Stimulated activated CD4-positive, alpha-beta T cell treated with anti-CD3 and anti-CD28 coated beads, Interleukin-1b, Interleukin-23, amount 100 ng/mL, for 48 hours (primary cell): ENCODE measurements around the gene ATP13A5.

Source experiments
- DNase-seq: peaks from one replicate; pipeline ENCODE4 v3.0.0-alpha.2; 2020

The ATP13A5 gene

DNA sequence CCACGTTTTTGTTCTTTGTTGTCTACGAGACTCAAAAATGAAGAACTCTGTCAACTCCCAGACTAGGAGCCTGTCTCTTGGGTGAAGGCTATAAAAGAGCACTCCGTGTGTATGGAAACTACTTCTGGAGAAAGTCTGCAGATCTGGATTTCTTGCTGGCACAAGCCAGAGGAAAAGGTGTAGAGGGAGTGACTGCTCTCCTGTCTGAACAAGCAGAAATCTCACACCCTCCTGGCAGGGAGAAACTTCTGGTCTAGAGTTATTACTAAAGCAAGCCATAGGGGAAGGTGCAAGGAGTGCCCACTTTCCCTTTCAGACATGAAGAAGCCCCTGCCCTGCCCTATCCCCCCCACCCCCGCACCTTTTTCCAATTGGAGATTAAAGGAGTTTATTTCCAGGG, 128.1 kb downstream of the ATP13A5 start:
- DNase-seq: no peak

DNA sequence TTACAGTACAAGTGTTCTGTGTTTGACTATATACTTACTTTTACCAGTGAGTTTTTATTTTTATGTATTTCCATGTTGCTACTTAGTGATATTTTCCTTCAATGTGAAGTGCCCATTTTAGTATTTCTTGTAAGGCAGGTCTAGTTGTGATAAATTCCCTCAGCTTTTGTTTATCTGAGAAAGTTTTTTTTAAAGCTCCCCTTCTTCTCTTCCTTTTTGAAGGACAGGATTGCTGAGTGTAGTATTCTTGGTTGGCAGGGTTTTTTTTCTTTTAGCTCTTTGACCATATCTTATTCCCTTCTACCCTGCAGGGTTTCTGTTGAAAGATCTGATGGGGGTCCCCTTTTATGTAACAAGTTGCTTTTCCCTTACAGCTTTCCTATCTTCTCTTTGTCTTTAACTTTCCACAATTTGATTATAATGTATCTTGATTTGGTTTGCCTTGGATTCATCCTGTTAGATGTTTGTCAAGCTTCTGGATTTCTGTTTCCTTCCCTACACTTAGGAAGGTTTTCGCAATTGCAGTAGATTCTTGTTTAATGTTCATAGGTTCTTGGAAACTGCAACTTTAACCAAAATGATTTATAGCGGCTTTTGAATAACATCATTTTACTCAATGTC, 129.6 kb downstream of the ATP13A5 start:
- no peak for DNase-seq

- no peak for DNase-seq
These were observed 135.0 kb downstream of the ATP13A5 start for GRCh38 chr3:193243571-193243970.

DNA sequence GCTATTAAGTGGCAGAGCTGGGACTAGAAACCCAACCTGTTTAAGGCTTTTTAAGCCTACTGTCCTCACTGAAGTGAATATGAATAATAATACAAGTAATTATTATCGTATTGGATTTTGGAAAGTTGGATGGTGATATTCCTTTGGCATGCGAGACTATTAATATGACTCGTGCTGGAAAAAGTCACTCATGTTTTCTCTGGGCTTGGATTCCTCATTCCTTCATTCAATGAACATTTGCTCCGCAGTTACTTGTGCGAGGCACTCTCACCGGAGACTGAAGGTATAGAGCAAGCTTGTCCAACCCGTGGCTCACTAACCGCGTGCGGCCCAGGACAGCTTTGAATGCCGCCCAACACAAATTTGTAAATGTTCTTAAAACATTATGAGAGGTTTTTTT, 136.8 kb downstream of the ATP13A5 start:
- DNase-seq: no peak

- DNase-seq: peak; percentile 17
These were observed 137.5 kb downstream of the ATP13A5 start, which contains the start of gene PLAAT1 for GRCh38 chr3:193240850-193241706. TSS of gene PLAAT1 (plus strand) at chr3:193241222. CDS start at chr3:193255651, 14,429 bp downstream.

- DNase-seq: no peak
These were observed 138.1 kb downstream of the ATP13A5 start for GRCh38 chr3:193240436-193240849.

DNA sequence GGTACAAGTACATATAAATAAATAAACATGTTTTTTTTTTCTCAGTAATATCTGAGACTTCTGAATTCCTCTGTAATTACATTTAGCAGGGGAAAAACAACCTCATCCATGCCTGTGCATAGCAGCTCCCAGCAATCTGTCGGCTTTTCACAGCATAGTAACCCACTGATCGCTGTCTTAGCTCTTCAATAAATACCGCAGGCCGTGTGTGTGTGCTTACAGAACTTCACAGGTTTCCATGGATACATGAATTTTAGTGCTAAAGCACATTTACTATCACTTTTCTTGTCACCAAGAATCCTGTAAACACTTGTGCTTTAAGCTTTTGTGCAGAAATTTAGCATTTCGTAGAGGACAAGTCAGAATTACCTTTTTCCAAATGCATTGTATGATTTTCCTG, 141.5 kb downstream of the ATP13A5 start:
- DNase-seq: no peak

DNA sequence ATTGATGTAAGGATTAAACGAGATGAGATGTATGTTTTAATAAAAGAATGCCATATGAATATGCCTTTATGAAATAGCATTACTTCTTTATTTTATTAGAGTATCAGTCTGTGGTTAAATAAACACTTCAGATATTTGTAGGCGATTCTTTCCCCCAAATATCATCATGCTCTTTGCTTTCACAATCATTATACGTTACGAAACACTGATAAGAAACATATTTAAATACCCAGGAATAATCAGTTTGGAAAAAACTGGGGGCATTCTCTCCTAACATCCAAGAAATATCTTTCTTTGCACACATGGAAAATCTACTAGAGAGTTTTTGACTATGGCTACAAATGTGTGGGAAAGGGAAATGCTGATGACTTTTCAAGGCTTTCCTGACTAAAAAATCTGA, 142.0 kb downstream of the ATP13A5 start:
- DNase-seq: no peak

- DNase-seq: no peak
These were observed 147.4 kb downstream of the ATP13A5 start for GRCh38 chr3:193231201-193231600.

DNA sequence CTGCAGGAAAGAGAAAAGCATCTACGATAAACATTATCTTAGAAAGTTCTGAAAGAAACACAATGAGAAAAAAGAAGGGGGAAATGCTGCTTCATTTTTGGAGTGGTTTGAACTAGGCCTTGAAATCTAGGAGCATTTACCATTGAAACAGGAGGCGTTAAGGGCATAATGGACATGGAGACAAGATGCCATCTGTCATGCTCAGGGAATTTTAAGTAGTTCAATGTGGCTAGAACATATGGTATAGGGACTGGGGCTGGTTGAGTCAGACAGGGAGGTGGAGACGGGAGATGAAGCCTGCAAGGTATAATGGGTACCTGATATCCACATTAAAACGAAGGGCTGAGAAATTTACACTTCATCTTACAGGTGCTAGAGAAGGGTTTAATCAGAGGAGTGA, 147.9 kb downstream of the ATP13A5 start:
- no peak for DNase-seq

DNA sequence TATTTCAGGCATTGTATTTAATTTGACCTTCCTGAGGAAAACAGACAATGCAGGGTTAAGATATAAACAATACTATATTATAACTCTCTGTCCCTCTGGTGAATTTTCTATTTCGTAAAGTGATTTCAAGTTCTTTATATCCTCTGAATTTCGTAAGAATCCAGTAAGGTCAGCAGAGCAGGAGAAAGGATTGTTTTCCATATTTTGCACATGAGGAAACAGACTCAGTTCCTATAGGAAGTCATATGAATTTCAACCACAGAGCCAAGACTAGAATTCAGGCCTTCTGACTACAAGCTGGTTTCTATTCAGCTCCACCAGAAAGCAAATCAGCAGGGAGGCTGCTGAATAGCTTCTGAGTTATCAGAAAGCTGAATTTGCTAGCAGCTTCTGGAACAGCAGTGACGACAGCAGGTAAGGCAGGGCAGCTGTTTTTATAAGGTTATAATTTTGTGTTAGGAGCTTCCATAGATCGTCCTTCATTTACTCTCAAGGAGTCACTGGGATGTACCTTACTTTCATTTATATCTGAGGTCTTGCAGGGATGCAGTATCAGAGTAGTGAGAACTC, 148.6 kb downstream of the ATP13A5 start:
- DNase-seq: no peak

- DNase-seq: no peak
These were observed 150.3 kb downstream of the ATP13A5 start for GRCh38 chr3:193228206-193228605.

GRCh38 chr3:193225302-193226125, 153.0 kb downstream of the ATP13A5 start:
- no peak for DNase-seq
